Ishikawa (cell line): Measurements from ENCODE around the gene C9orf152.

Source experiments
- CREB1 ChIP-seq: IDR thresholded peaks from 2 replicates; pipeline ENCODE4 v1.6.1; 2012; ENCODE audit warnings: low read depth
- EP300 ChIP-seq: IDR thresholded peaks from 2 replicates; pipeline ENCODE4 v1.6.1; 2012; ENCODE audit warnings: borderline replicate concordance
- RAD21 ChIP-seq: IDR thresholded peaks from 2 replicates; pipeline ENCODE4 v1.6.1; 2012; ENCODE audit warnings: low read depth
- TAF1 ChIP-seq: IDR thresholded peaks from 2 replicates; pipeline ENCODE4 v1.6.1; 2012; ENCODE audit warnings: low read depth, mild to moderate bottlenecking
- TEAD4 ChIP-seq: IDR thresholded peaks from 2 replicates; pipeline ENCODE4 v1.6.1; 2012
- USF1 ChIP-seq: IDR thresholded peaks from 2 replicates; pipeline ENCODE4 v1.6.1; 2012
- YY1 ChIP-seq: IDR thresholded peaks from 2 replicates; pipeline ENCODE4 v1.6.1; 2012; ENCODE audit warnings: low read depth
- ZBTB7A ChIP-seq: IDR thresholded peaks from 2 replicates; pipeline ENCODE4 v1.6.1; 2012; ENCODE audit warnings: low read depth

- TF ChIP-seq YY1 (no peak), CREB1 (no peak), EP300 (no peak), USF1 (no peak), TEAD4 (no peak), TAF1 (no peak), RAD21 (no peak), ZBTB7A (no peak)
Measured at GRCh38 chr9:110198357-110198756, 9.6 kb downstream of the C9orf152 start.
